H1 (cell line): ENCODE data around the gene ZNF334. TPM values are rescaled to one million over a fixed set of nuclear protein-coding genes. Genes with fewer than 3 reads are reported as not detected.

Experiments used
- CTCF ChIA-PET: fragments of 300-600 bp; sonication (Branson Sonifier 250); formaldehyde crosslinking; loops from one replicate; lab custom pipeline; 2021; ENCODE audit not compliant: partially characterized antibody; lab: Charles Lee
- POLR2A ChIA-PET: fragments of 300-600 bp; sonication (Branson Sonifier 250); formaldehyde crosslinking; loops from one replicate; lab custom pipeline; 2021; ENCODE audit warnings: inconsistent platforms; ENCODE audit not compliant: partially characterized antibody; lab: Charles Lee
- DNase-seq, 2 experiments: peaks; one replicate each; pipeline versions ENCODE4 v3.0.0 to v3.0.0-alpha.2; 2010 to 2022; ENCODE audit warnings: low spot score in 2 of 2, low read depth in 1 of 2, mixed read lengths in 1 of 2
- FAIRE-seq: peaks from 2 replicates; lab custom pipeline; 2011; peaks lifted over from hg19 to GRCh38; lab: Jason Lieb, UNC
- H2AFZ ChIP-seq: 2 replicates; pipeline ENCODE4 v1.8.1; 2012; ENCODE audit warnings: low read length, inconsistent platforms
- H2AK5ac ChIP-seq: 2 replicates; pipeline ENCODE4 v1.6.1; 2013; ENCODE audit warnings: low read depth, low read length
- H2BK120ac ChIP-seq: replicated peaks from 2 replicates; pipeline ENCODE3; 2013; ENCODE audit warnings: low read depth, low read length, inconsistent platforms
- H2BK12ac ChIP-seq: 2 replicates; pipeline ENCODE4 v1.6.1; 2013; ENCODE audit warnings: low read depth, low read length
- H2BK15ac ChIP-seq: 2 replicates; pipeline ENCODE4 v1.6.1; 2013; ENCODE audit warnings: low read length
- H2BK20ac ChIP-seq: 2 replicates; pipeline ENCODE4 v1.6.1; 2013; ENCODE audit warnings: low read length
- H2BK5ac ChIP-seq: 2 replicates; pipeline ENCODE4 v1.6.1; 2013; ENCODE audit warnings: low read depth, low read length
- H3K14ac ChIP-seq: 2 replicates; pipeline ENCODE4 v1.6.1; 2013; ENCODE audit warnings: inconsistent platforms; ENCODE audit not compliant: insufficient read length
- H3K18ac ChIP-seq: 2 replicates; pipeline ENCODE4 v1.6.1; 2013; ENCODE audit warnings: low read length; ENCODE audit errors: extremely low read depth
- H3K23ac ChIP-seq: 2 replicates; pipeline ENCODE4 v1.6.1; 2013; ENCODE audit warnings: inconsistent platforms; ENCODE audit not compliant: insufficient read length
- H3K23me2 ChIP-seq: 2 replicates; pipeline ENCODE4 v1.6.1; 2013; ENCODE audit warnings: low read depth, low read length
- H3K27ac ChIP-seq: 2 replicates; pipeline ENCODE4 v1.6.1; 2011; ENCODE audit warnings: low read depth, low read length, inconsistent platforms
- H3K27me3 ChIP-seq, 4 experiments: replicated peaks in 1 of 4; 1 replicate in 1 of 4; 2 replicates in 3 of 4; pipeline versions ENCODE4 v1.6.1 to v1.8.1; 2011 to 2013; ENCODE audit warnings: low read length in 3 of 4, mild to moderate bottlenecking in 3 of 4, inconsistent platforms in 2 of 4, mixed read lengths in 2 of 4, moderate library complexity in 1 of 4; ENCODE audit not compliant: control insufficient read depth in 3 of 4, insufficient read depth in 3 of 4; ENCODE audit errors: extremely low read depth in 1 of 4
- H3K36me3 ChIP-seq, 4 experiments: 2 replicates each; pipeline versions ENCODE4 v1.6.1 to v1.8.1; 2011 to 2013; ENCODE audit warnings: mild to moderate bottlenecking in 4 of 4, low read length in 3 of 4, moderate library complexity in 2 of 4, control low read depth in 1 of 4, inconsistent platforms in 1 of 4; ENCODE audit not compliant: insufficient read depth in 4 of 4, control insufficient read depth in 2 of 4
- H3K4ac ChIP-seq: replicated peaks from 2 replicates; pipeline ENCODE3; 2013; ENCODE audit warnings: low read length, low read depth, mixed read lengths, inconsistent platforms; ENCODE audit not compliant: insufficient read length
- H3K4me1 ChIP-seq, 4 experiments: replicated peaks in 1 of 4; 1 replicate in 1 of 4; 2 replicates in 3 of 4; pipeline versions ENCODE4 v1.6.1 to v1.8.1; 2011 to 2013; ENCODE audit warnings: low read length in 3 of 4, inconsistent platforms in 2 of 4, mixed read lengths in 1 of 4; ENCODE audit not compliant: insufficient read depth in 4 of 4, control insufficient read depth in 3 of 4
- H3K4me2 ChIP-seq, 2 experiments: 2 replicates each; pipeline versions ENCODE4 v1.6.1 to v1.8.1; 2011 to 2013; ENCODE audit warnings: low read depth in 2 of 2, low read length in 2 of 2, control low read depth in 1 of 2, inconsistent platforms in 1 of 2, mild to moderate bottlenecking in 1 of 2; ENCODE audit not compliant: insufficient read depth in 1 of 2
- H3K4me3 ChIP-seq, 4 experiments: fragments of 200-600, 300-600 bp in 1 of 4; sonication (generic), shearing (Covaris generic), sonication (Bioruptor Twin) in 1 of 4; 2 replicates each; pipeline versions ENCODE4 v1.5.1 to v1.8.1; 2011 to 2016; ENCODE audit warnings: low read length in 4 of 4, low read depth in 3 of 4, control low read depth in 2 of 4, inconsistent platforms in 2 of 4, mild to moderate bottlenecking in 2 of 4, mixed read lengths in 1 of 4, moderate library complexity in 1 of 4; ENCODE audit not compliant: insufficient read depth in 2 of 4; ENCODE audit errors: extremely low read depth in 1 of 4
- H3K56ac ChIP-seq: replicated peaks from 2 replicates; pipeline ENCODE3; 2013; ENCODE audit warnings: low read depth, mild to moderate bottlenecking, mixed read lengths, low read length, inconsistent platforms; ENCODE audit not compliant: insufficient read length
- H3K79me1 ChIP-seq: 2 replicates; pipeline ENCODE4 v1.6.1; 2013; ENCODE audit warnings: low read depth, low read length, control low read depth
- H3K79me2 ChIP-seq, 2 experiments: 2 replicates each; pipeline versions ENCODE4 v1.6.1 to v1.8.1; 2012 to 2013; ENCODE audit warnings: low read length in 2 of 2, mild to moderate bottlenecking in 2 of 2, inconsistent platforms in 1 of 2; ENCODE audit not compliant: insufficient read depth in 2 of 2, control insufficient read depth in 1 of 2
- H3K9ac ChIP-seq, 4 experiments: replicated peaks in 1 of 4; 1 replicate in 1 of 4; 2 replicates in 3 of 4; pipeline versions ENCODE4 v1.6.1 to v1.8.1; 2011 to 2013; ENCODE audit warnings: low read depth in 3 of 4, low read length in 3 of 4, control low read depth in 2 of 4, mild to moderate bottlenecking in 2 of 4, moderate library complexity in 2 of 4, inconsistent platforms in 1 of 4; ENCODE audit errors: extremely low read depth in 1 of 4
- H3K9me3 ChIP-seq, 2 experiments: 2 replicates each; pipeline versions ENCODE4 v1.6.1 to v1.8.1; 2012 to 2013; ENCODE audit warnings: mild to moderate bottlenecking in 2 of 2, moderate library complexity in 2 of 2, control low read depth in 1 of 2, inconsistent platforms in 1 of 2, low read depth in 1 of 2, low read length in 1 of 2, mixed read lengths in 1 of 2; ENCODE audit not compliant: insufficient read depth in 2 of 2
- H4K20me1 ChIP-seq, 2 experiments: replicated peaks in 1 of 2; 2 replicates each; pipeline versions ENCODE3 to v1.8.1; 2011 to 2013; ENCODE audit warnings: inconsistent platforms in 2 of 2, low read length in 2 of 2, mild to moderate bottlenecking in 1 of 2; ENCODE audit not compliant: insufficient read depth in 2 of 2, control insufficient read depth in 1 of 2
- H4K5ac ChIP-seq: 2 replicates; pipeline ENCODE4 v1.6.1; 2013; ENCODE audit warnings: low read length, low read depth, mixed read lengths, inconsistent platforms; ENCODE audit not compliant: insufficient read length
- H4K8ac ChIP-seq: 2 replicates; pipeline ENCODE4 v1.8.0; 2013; ENCODE audit warnings: mild to moderate bottlenecking, moderate library complexity, low read length, inconsistent platforms; ENCODE audit not compliant: insufficient read depth; ENCODE audit errors: extremely low read depth
- H4K91ac ChIP-seq: replicated peaks from 2 replicates; pipeline ENCODE3; 2013; ENCODE audit warnings: low read length, mixed read lengths, inconsistent platforms; ENCODE audit not compliant: insufficient read length
- HDAC6 ChIP-seq: IDR thresholded peaks from one replicate; pipeline ENCODE4 v1.7.1; 2012; ENCODE audit warnings: low read depth, mild to moderate bottlenecking, inconsistent platforms, low read length, moderate library complexity
- WGBS, 2 experiments: shearing (Covaris generic) in 1 of 2; methylation state at CpG; one replicate each; pipeline versions ENCODE4 v1.1.6 to v1.1.7; 2013 to 2015; ENCODE audit warnings: low lambda C conversion rate in 2 of 2, mixed read lengths in 2 of 2, inconsistent platforms in 1 of 2, low coverage in 1 of 2, missing lambda C conversion rate in 1 of 2; ENCODE audit not compliant: insufficient replicate concordance in 2 of 2, insufficient coverage in 1 of 2, insufficient read length in 1 of 2; ENCODE audit errors: extremely low coverage in 1 of 2, missing lambda C conversion rate in 1 of 2; 5-methylcytosine and 5-hydroxymethylcytosine counted together
- polyA plus RNA-seq, 7 experiments: library from polyadenylated mRNA; depleted of rRNA in 3 of 7; stranded (reverse) in 5 of 7; unstranded in 2 of 7; fragments of >200 nt in 5 of 7; fragments of 200-250 nt in 2 of 7; gene quantifications; 1 replicate in 5 of 7; 2 replicates in 1 of 7; 4 replicates in 1 of 7; pipeline versions ENCODE4 v1.2.1 to v1.2.3, GENCODE V29; 2011 to 2013; ENCODE audit warnings: missing spikeins in 2 of 7, mixed read lengths in 2 of 7
- total RNA-seq: library from RNA; stranded (reverse); fragmentation: NEBNext Ultra II Directional; extraction: Animal tissue kit (Norgen Biotek cat#: 25700); gene quantifications from 2 replicates; pipeline ENCODE4 v1.2.1, GENCODE V29; 2021

Gene ZNF334
- total and polyA plus RNA-seq, 2 of the 8 experiments (the other 6 are each of a cell fraction or from before 2014, with no cell fraction given), result 8.8 to 17.8 TPM

GRCh38 chr20:46505506-46505905 lies 7.9 kb downstream of the ZNF334 start:
- no peak for FAIRE-seq
- H4K5ac ChIP-seq, result no peak overlapping the region
- 98% methylated on average over 3 of the region's 3 CpGs; no CpG with 5 or more reads in 1 of the 2 experiments for WGBS, 2 experiments
- no peak for TF ChIP-seq HDAC6

More at GRCh38 chr20:46505506-46505905, 7.9 kb downstream of the ZNF334 start:
- Histone ChIP-seq H3K56ac (no peak overlapping the region), H3K9me3 (peaks cover 50 to 57% of the 10 kb centered on the region in 2 experiments), H3K36me3 (peaks cover 10 to 70% (median 50%) of the 10 kb centered on the region in 4 experiments), H2BK15ac (no peak overlapping the region), H3K4me2 (no peak overlapping the region), H3K4me3 (no peak overlapping the region), H3K9ac (no peak overlapping the region), H3K27ac (no peak overlapping the region), H3K27me3 (no peaks in the 10 kb centered on the region), H3K79me2 (no peaks in the 10 kb centered on the region), H4K91ac (no peak overlapping the region), H3K14ac (no peak overlapping the region), H3K4me1 (no peaks in the 10 kb centered on the region), H2AK5ac (no peak overlapping the region), H3K18ac (no peak overlapping the region), H4K20me1 (no peaks in the 10 kb centered on the region), H3K4ac (no peak overlapping the region), H4K8ac (no peak overlapping the region), H2AFZ (no peak overlapping the region), H2BK12ac (no peak overlapping the region), H3K23me2 (no peaks in the 10 kb centered on the region), H2BK5ac (no peak overlapping the region), H3K79me1 (no peaks in the 10 kb centered on the region), H2BK20ac (no peak overlapping the region), H2BK120ac (no peak overlapping the region), H3K23ac (no peak overlapping the region)
- ChIA-PET CTCF (interaction anchor here (0.8 to 1.1 kb wide), 2 partner anchors 12 to 16 kb away, joined by 3 to 4 read pairs; no protein-coding TSS in a partner anchor), POLR2A (interaction anchor here (1.2 kb wide), 1 partner anchor 14 kb away, joined by 3 read pairs; no protein-coding TSS in a partner anchor)
- no peak for DNase-seq
